GM19025 (cell line): ENCODE measurements around the gene NQO2.
"Not testable (repeated sequence)": the region's sequence is repeated elsewhere in the genome, so short reads cannot be mapped to it uniquely, and the experiment has no call there.

ENCODE experiments used
- ATAC-seq: cut with Tn5 transposase; IDR thresholded peaks from one replicate; pipeline ENCODE4 v1.9.1; 2021; ENCODE audit warnings: mild to moderate bottlenecking, low read depth, moderate library complexity; ENCODE audit not compliant: unreplicated experiment

NQO2 gene

DNA sequence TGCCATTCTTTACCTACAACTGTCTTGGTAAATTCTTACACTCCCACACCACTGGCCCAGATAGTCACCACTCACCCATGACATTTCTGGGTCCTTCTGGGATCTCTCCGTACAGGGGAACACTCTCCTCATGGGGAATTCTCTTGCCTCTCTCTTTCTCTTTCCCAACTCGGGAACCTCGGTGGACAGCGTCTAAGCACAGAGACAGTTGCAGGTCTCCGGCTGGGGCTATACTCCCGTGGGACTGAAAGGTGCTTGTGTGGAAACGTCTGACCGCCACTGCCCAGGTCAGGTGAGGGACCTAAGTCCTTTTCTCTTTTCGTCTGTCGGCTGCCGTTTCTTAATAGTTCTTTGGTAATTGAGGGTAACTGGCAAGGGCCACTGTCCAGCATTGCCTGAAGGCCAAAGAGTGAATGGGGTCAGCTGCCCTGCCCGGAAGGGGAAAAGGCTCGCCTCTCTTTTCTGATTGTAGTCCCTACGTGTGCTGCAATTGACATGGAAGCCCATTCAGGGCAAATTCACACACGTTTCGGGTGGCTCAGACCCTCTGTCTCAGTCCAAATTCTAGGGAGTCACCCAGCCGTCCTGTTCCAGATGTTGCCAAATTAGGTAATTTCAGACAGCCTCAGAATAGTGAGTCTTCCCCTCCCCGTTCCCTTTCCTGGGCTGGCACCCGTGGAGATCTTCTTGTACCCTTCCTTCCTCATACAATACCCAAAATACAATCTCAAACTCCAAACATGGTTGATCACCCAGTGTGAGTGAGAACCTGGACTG, 37.4 kb downstream of the NQO2 start:
- no peak for ATAC-seq

DNA sequence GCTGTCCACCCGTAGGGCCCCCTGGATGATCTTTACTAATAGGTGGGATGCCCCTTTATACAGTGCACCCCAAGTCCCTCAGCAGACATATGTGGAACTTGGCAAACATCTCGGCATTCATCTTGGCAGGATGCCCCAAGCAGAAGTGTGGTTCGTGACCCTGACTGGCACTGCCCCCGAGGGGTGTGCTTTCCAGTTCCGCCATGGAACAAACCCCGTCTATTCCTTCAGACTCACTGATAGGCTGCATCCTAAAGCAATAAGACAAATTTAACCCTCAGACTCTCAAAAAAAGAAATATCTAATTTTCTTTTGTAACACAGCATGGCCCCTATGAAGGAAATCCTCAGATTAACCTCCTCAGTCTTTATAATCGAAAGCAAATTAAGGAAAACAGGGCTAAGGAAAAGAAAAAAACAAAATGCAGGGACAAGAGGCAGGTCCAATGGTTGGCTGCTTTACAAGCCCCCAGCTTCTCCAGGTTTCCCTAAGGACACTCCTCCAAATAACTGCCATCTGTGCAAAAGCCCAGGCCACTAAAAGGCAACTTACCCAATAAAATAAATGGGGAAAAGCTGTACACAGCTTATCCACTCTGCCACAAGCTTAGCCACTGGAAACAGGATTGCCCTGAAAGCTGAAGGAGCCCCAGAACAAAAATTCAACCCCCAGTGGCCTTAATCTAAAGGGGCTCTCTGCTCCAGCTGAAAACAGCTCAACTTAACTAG, 38.1 kb downstream of the NQO2 start:
- ATAC-seq: no peak

DNA sequence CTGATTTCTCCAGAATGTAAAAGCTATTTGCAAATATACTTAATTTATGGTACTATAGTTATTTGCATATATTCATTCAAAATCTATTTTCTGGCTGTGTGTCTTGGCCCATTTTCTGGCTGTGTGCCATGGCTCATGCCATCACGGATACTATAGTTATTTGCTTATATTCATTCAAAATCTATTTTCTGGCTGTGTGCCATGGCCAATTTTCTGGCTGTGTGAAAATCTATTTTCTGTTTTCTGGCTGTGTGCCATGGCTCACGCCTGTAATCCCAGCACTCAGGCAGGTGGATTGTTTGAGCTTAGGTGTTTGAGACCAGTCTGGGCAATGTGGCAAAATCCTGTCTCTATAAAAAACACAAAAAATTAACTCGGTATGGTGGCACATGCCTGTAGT, 39.7 kb downstream of the NQO2 start:
- ATAC-seq: no peak

DNA sequence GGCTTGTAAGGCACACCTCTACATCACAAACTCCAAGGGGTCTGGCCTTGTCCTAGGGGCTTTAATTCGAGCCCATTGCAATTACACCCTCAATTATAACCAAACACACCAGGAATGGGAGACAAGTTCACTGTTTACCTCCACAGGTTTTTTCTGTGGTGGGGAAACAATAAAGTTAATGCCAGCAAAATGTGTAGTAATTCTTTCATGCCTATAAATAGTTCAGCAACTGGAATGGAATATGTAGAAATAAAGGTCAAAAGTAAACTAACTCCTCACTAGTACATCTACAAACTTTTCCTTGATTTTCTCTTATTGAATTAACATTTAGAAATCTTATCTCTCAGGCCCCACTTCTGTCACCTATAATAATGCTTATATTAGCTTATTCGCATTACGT, 41.5 kb downstream of the NQO2 start:
- ATAC-seq: no peak

DNA sequence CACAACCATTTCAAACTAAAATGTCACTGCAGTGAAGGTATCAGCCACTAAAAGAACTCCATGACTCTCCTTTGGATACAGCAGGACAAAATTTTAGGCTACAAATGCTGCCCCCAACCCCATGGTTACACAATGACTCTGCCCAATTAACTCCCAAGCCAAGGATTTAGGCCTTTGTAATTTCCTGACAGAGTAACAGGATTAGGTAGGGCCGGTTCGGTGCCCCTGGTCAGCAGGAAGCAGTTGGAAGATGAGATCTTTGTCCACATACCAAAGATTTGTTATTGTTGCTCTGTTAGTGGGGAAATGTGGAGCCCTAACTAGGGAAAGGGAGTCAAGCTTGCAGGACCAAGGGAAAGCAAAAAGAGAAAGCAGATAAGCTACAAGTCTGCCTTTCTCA, 41.9 kb downstream of the NQO2 start:
- ATAC-seq: no peak

DNA sequence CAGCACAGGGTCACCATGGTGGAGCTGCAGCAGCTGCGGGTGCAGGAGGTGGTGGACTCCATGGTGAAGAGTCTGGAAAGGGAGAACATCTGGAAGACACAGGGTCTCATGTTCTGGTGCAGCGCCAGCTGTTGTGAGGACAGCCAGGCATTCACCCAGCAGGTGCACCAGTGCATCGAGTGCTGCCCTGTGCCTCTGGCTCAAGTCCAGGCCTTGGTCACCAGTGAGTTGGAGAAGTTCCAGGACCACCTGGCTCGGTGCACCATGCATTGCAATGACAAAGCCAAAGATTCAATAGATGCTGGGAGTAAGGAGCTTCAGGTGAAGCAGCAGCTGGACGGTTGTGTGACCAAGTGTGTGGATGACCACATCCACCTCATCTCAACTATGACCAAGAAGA, 45.7 kb downstream of the NQO2 start:
- no peak for ATAC-seq

DNA sequence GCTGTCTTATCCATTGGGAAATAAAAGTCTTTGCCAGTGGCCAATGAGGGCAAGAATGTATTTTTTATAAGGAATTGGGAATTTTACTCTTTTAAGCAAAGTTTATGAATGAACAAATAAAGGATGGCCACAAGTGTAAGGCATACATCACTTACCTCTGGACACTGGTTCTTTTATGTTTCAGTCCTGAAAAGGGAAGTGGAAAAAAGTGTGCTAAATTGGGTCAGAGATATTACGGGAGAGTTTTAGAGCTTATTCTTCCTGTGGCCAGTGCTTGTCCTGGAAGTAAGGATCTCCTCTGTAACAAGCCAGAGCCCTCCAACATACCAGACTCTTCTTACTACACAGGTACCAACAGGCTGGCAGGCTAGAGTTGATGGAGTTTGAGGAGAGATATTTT, 46.1 kb downstream of the NQO2 start:
- ATAC-seq: no peak

DNA sequence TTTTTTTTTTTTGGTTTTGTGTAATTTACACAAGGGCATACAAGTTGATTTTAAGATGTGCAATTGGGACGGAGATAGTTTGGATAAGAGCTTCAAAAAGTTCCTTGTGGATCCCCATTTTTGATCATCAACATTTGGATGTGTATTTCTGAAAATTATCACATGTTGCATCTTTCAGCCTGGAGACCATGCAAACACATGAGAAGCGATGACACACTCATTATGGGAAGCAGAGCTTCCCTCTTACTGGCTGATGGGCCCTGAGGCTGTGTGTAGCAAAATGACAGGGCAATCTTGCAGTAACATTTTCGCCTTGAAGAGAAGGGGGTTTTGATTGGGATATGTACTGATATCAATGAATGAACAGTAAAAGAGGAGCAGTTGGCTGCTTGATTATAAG, 46.6 kb downstream of the NQO2 start:
- ATAC-seq: no peak

DNA sequence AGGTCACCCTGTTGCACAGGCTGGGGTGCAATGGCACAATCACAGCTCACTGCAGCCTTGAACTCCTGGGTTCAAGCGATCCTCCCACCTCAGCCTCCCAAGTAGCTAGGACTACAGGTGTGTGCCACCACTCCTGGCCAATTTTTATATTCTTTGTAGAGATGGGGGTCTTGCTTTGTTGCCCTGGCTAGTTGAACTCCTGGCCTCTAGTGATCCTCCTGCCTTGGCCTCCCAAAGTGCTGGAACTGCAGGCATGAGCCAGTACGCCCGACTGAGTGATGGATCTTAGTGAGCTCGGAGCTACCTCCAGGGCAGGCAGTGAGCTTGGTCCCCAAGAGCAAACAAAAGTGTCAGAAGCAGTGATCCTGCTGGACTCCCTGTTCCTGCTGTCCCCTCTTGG, 48.3 kb downstream of the NQO2 start:
- not testable (repeated sequence) for ATAC-seq

DNA sequence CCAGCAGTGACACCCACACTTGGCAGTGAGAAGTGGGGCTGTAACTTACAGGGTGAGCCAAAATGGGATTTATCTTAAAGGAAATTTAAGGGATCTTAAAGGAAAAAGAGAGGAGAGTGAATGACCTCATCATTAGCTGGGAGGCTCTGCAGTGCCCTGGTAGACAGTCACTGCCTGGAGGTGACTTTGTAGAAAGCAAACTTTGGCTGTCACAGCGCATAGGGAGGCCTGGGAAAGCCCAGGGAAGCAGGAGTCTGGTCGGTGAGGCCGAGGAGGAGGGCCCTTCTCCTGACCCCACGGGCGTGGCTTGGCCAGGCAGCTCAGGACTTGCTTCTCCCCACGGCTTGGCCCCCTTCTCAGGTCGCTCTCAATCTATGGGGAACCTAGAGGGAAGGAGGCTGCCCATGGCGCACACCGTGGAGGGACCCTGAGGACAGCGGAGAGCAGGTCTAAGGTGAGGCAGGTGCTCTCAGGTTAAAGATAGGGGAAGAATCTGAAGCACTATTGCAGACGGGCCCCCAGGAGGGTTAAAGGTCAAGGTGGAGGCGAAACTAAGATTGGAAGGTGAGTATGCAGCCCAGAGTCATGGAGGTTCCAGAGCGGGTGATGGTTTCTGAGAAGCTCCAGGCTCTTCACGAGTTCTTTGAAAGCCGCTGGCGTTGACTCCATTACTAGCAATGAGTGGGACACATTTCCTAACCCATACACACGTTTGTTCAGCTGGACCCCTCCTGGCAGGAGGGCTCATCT, 53.0 kb downstream of the NQO2 start:
- ATAC-seq: no peak

DNA sequence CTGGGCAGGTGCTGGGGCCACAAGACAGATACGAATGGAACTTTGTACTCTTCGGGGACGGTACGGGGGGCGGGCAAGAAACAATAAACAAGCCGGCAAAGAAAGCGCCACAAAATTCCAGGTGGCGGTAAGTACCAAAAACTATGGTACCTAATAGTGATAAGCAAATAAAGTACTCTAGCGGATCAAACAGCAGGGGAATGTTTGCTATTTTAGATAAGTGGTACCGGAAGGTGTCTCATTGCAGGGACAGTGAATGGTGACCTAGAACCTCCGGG, 53.5 kb downstream of the NQO2 start:
- ATAC-seq: no peak

DNA sequence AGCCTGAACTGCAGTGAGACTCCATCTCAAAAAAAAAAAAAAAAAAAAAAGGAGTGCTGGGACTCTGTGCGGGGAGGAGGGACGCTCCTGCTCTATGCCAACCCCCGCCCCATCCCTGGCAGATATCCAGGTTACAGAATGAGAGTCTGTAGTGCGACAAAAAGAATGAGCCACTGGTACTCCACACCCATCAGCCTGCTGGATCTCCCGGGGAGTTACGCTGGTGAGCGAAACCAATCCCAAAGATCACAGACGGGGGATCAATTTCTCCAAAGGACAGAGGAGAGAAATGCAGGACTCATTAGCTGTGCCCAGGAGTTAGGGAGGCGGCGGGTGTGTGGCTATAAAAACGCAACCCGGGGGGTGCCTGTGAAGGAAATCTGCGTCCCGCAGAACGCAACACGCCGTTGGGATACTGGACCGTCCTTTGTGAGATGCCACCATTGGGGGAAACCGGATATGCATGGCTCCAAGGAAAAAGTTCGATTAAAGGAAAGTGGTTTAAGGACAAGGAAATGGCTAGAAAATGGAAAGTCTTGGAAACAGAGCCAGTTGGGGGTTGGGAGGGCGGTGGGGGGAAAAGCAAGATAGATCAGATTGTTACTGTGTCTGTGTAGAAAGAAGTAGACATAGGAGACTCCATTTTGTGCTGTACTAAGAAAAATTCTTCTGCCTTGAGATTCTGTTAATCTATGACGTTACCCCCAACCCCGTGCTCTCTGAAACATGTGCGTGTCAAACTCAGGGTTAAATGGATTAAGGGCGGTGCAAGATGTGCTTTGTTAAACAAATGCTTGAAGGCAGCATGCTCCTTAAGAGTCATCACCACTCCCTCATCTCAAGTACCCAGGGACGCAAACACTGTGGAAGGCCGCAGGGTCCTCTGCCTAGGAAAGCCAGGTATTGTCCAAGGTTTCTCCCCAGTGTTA, 54.8 kb downstream of the NQO2 start:
- not testable (repeated sequence) for ATAC-seq

DNA sequence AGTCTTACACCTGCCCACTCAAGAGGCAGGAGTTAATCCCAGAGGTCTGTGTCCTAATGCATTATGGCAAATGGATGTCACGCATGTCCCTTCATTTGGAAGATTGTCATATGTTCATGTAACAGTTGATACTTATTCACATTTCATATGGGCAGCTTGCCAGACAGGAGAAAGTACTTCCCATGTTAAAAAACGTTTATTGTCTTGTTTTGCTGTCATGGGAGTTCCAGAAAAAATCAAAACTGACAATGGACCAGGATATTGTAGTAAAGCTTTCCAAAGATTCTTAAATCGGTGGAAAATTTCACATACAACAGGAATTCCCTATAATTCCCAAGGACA, 55.4 kb downstream of the NQO2 start:
- not testable (repeated sequence) for ATAC-seq

DNA sequence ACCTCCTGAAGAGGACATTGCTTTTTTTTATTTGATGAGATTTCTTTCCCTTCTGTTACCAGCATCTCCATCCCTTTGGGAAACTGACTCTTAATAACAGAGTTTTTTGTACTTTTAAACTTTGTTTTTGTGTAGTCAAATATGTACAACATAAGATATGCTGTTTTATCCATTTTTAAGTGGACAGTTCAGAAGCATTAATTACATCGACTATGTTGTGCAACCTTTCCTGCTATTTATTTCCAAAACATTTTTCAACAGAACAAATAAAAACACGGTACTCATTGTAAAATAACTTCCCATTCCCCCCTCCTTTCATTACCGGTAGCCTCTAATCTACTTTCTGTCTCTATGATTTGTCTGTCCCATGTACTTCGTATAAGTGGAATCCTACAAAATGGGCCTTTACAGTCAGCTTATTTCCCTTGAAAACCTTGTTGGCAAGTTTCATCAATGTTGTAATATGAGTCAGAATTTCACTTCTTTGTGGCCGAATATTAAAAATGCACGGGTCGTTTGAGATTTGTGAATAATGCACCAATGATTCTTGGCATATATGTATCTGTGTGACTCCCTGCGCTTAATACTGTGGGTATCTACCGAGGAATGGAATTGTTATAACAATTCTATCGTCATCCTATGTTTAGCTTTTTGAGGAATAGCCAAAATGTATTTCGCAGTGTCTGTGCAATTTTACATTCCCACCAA, 57.5 kb downstream of the NQO2 start:
- no peak for ATAC-seq

DNA sequence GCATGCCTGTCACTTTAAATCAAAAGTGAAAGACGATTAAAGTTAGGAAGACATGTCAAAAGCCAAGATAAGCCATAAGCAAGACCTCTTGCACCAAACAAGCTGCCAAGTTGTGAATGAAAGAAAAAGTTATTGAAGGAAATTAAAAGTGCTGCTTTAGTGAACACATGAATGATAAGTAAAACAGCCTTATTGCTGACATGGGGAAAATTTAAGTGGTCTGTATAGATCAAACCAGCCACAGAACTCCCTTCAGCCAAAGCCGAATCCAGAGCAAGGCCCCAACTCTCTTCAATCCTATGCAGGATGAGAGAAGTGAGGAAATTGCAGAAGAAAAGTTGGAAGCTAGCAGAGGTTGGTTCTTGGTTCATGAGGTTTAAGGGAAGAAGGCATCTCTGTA, 59.3 kb downstream of the NQO2 start:
- no peak for ATAC-seq

DNA sequence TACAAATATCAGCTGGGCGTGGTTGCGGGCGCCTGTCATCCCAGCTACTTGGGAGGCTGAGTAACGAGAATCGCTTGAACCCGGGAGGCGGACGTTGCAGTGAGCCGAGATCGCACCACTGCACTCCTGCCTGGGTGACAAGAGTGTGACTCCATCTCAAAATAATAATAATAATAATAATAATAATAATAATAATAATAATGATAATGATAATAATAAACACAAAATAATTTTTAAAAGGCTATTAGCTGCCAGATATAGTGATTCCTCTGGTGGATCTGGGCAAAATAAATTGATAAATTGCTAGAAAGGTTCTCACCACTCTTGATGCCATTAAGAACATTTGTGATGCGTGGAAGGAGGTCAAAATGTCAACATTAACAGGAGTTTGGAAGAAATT, 60.4 kb downstream of the NQO2 start:
- ATAC-seq: not testable (repeated sequence)

DNA sequence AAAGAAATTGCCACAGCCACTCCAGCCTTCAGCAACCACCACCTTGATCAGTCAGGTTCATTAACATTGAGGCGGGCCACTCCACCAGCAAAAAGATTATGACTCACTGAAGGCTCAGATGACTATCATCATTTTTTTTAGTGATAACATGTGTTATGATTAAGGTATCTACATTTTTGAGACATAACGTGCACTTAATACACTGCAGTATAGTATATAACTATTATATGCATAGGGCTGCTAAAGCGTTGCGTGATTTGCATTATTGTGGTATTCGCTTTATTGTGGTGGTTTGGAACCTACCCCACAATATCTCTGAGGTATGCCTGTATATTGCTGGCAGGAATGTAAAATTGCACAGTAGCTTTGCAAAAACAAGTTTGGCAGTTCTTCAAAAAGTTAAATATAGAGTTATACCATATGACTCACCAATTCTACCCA, 61.8 kb downstream of the NQO2 start:
- ATAC-seq: no peak

DNA sequence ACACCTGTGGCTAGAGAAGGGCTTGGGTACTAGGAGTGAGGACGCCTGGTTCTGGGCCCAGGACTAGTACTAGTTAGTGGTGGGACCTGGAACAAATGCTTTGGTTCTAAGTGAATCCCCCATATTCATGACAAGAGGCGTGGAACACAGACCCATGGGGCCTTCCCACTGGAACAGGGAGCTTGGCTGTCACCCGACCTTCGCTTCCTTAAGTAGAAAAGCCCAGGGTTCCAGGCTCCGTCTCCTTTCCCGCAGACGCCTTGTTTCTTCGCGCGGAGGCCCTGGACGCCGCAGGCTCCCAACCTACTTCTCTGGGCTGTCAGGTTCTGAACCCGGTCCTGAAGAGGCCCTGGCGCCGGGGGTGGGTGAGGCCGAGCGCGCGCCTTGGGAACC, 63.6 kb downstream of the NQO2 start:
- not testable (repeated sequence) for ATAC-seq

DNA sequence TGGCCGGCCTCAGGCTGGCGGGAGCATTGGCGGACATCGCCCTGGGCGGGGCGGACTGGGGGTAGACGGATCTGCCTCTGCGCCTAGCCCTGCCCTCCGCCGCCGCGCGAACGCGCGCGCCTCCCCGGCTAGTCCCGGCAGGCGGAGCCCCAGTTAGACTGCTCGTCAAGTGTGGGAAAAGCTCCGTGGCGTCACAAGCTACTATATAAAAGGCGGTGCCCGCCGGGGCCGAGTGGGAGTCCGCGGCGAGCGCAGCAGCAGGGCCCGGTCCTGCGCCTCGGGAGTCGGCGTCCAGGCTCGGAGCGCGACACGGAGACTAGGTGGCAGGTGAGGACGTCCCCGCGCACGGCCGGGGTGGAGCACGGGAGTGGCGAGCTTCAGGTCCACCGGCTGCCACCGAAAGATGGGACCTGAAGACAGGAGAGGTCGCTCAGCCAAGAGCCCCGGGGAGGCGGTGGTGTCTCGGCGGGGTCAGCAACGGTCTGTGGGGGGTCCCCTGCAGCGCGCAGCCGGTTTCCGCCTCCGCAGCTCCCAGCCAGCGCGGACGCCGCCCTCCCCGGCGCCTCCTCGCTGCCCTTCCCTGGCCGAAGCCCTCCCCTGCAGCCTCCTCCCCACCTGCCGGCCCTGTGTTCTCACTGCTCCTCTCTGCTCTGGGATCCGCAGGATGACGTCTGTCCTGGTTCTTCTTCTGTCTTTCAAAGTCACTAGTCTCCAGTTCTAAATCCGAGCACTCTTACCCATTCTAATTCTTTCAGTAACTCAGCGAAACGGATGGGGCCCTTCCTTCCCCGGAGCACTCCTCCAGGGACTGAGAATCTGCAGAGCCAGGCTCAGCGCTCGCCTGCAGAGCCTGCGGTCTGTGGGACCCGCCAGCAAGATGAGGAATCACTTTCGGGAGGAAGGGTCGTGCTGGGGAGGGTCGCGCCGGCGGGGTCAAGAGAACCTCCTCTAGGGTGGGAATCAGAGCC, 64.3 kb downstream of the NQO2 start:
- ATAC-seq: peak; percentile 62
